HepG2 (cell line): ENCODE data around the gene ACKR4. TPM values are rescaled to one million over a fixed set of nuclear protein-coding genes. Genes with fewer than 3 reads are reported as not detected.

Experiments
- ATAC-seq: fragments of 200-7000 bp; cut with Tn5 transposase; 3 replicates; pipeline ENCODE4 v1.9.1; 2020; ENCODE audit warnings: mild to moderate bottlenecking, moderate library complexity
- BruUV-seq: library from RNA; stranded (reverse); fragments of 400-500 nt; replicated peaks from 2 replicates; lab custom pipeline; 2021; lab: Mats Ljungman, UMichigan
- CTCF ChIA-PET: fragments of 300-600 bp; formaldehyde crosslinking; extraction: SDS; loops from one replicate; lab custom pipeline; 2021; ENCODE audit warnings: low total read pairs, inconsistent platforms, low intra/inter-chr PET ratio; lab: Yijun Ruan, JAX
- POLR2A ChIA-PET: fragments of 350-600 bp; sonication (Branson Sonifier 250); formaldehyde crosslinking; loops from one replicate; lab custom pipeline; 2020; ENCODE audit warnings: antibody characterized with exemption, inconsistent platforms; lab: Yijun Ruan, JAX
- DNase-seq: peaks from one replicate; pipeline ENCODE4 v3.0.0-alpha.2; 2015; ENCODE audit warnings: low spot score
- FAIRE-seq: peaks from 3 replicates; lab custom pipeline; 2011; peaks lifted over from hg19 to GRCh38; lab: Jason Lieb, UNC
- H2AFZ ChIP-seq: one replicate; pipeline ENCODE4 v1.6.1; 2011; ENCODE audit warnings: low read length, inconsistent platforms
- H3K27ac ChIP-seq: fragments of 300-600 bp; 3 replicates; pipeline ENCODE4 v1.8.0; 2011; ENCODE audit warnings: mixed run types, mild to moderate bottlenecking, mixed read lengths, low read length, inconsistent platforms; ENCODE audit not compliant: insufficient read depth; ENCODE audit errors: extremely low read length
- H3K27me3 ChIP-seq, 2 experiments: fragments of 200-600 bp in 1 of 2; 2 replicates in 1 of 2; 3 replicates in 1 of 2; pipeline versions ENCODE4 v1.6.0 to v1.8.0; 2011; ENCODE audit warnings: low read length in 2 of 2, mild to moderate bottlenecking in 2 of 2, moderate library complexity in 2 of 2, inconsistent platforms in 1 of 2; ENCODE audit not compliant: insufficient read depth in 2 of 2, control insufficient read depth in 1 of 2
- H3K36me3 ChIP-seq, 2 experiments: fragments of 200-600 bp in 1 of 2; replicated peaks in 1 of 2; 2 replicates in 1 of 2; 3 replicates in 1 of 2; pipeline versions ENCODE4 v1.5.1 to v1.8.0; 2011; ENCODE audit warnings: low read length in 2 of 2, inconsistent platforms in 1 of 2; ENCODE audit not compliant: insufficient read depth in 2 of 2, control insufficient read depth in 1 of 2
- H3K4me1 ChIP-seq: 2 replicates; pipeline ENCODE4 v1.5.1; 2012; ENCODE audit warnings: low read length, inconsistent platforms; ENCODE audit not compliant: insufficient read depth
- H3K4me2 ChIP-seq: 2 replicates; pipeline ENCODE4 v1.6.0; 2011; ENCODE audit warnings: low read depth, low read length, inconsistent platforms
- H3K4me3 ChIP-seq, 3 experiments: fragments of 200-600 bp in 1 of 3; sonication (generic), shearing (Covaris generic) in 1 of 3; replicated peaks in 1 of 3; 2 replicates each; pipeline ENCODE4 v1.5.1; 2011 to 2016; ENCODE audit warnings: low read length in 3 of 3, inconsistent platforms in 2 of 3, low read depth in 2 of 3, mild to moderate bottlenecking in 2 of 3, control low read depth in 1 of 3, mixed read lengths in 1 of 3; ENCODE audit not compliant: insufficient read depth in 1 of 3
- H3K79me2 ChIP-seq: one replicate; pipeline ENCODE4 v1.6.1; 2011; ENCODE audit warnings: low read length, inconsistent platforms; ENCODE audit not compliant: insufficient read depth
- H3K9ac ChIP-seq: 2 replicates; pipeline ENCODE4 v1.6.0; 2011; ENCODE audit warnings: mild to moderate bottlenecking, low read depth, low read length, inconsistent platforms; ENCODE audit not compliant: insufficient read depth
- H3K9me3 ChIP-seq: 2 replicates; pipeline ENCODE4 v1.5.1; 2012; ENCODE audit warnings: mild to moderate bottlenecking, low read length
- H4K20me1 ChIP-seq: 2 replicates; pipeline ENCODE4 v1.6.0; 2011; ENCODE audit warnings: inconsistent platforms, mild to moderate bottlenecking, low read length, moderate library complexity; ENCODE audit not compliant: insufficient read depth
- GFI1 ChIP-seq: sonication (generic); formaldehyde crosslinking; IDR thresholded peaks from 2 replicates; pipeline ENCODE4 v1.5.0; 2020; ENCODE audit warnings: missing genetic modification reagents, mild to moderate bottlenecking, borderline replicate concordance
- NCOA1 ChIP-seq: sonication (generic); formaldehyde crosslinking; IDR thresholded peaks from 2 replicates; pipeline ENCODE4 v1.9.0; 2021; ENCODE audit warnings: missing genetic modification reagents
- NFAT5 ChIP-seq: sonication (generic); formaldehyde crosslinking; IDR thresholded peaks from 2 replicates; pipeline ENCODE4 v1.4.0; 2020; ENCODE audit warnings: missing genetic modification reagents
- ZBTB40 ChIP-seq, 2 experiments: fragments of 450-650 bp in 1 of 2; sonication (generic) in 1 of 2; formaldehyde crosslinking in 1 of 2; IDR thresholded peaks; 2 replicates each; pipeline versions ENCODE4 v1.6.1 to v1.8.0; 2016 to 2022; ENCODE audit warnings: antibody characterized with exemption in 1 of 2, mild to moderate bottlenecking in 1 of 2, missing genetic modification reagents in 1 of 2
- ZBTB42 ChIP-seq: sonication (generic); formaldehyde crosslinking; IDR thresholded peaks from 2 replicates; pipeline ENCODE4 v1.5.0; 2020; ENCODE audit warnings: mild to moderate bottlenecking, missing genetic modification reagents
- ZNF383 ChIP-seq: sonication (generic); formaldehyde crosslinking; IDR thresholded peaks from 2 replicates; pipeline ENCODE4 v1.4.0; 2020; ENCODE audit warnings: missing genetic modification reagents, mild to moderate bottlenecking, borderline replicate concordance
- ZNF557 ChIP-seq: sonication (generic); formaldehyde crosslinking; IDR thresholded peaks from 2 replicates; pipeline ENCODE4 v1.4.0; 2020; ENCODE audit warnings: missing genetic modification reagents
- ZNF572 ChIP-seq: sonication (generic); formaldehyde crosslinking; IDR thresholded peaks from 2 replicates; pipeline ENCODE4 v1.5.1; 2020; ENCODE audit warnings: mild to moderate bottlenecking, missing genetic modification reagents
- ZNF839 ChIP-seq: sonication (generic); formaldehyde crosslinking; IDR thresholded peaks from 2 replicates; pipeline ENCODE4 v1.4.0; 2020; ENCODE audit warnings: missing genetic modification reagents, mild to moderate bottlenecking, borderline replicate concordance
- in situ Hi-C: cut with HindIII; loops from 2 replicates; pipeline ENCODE4 v1.10.0; 2017; ENCODE audit warnings: low pct_unique_long_range_greater_than_20kb; ENCODE audit not compliant: extremely low pct_ligation_motif_present
- intact Hi-C: fragments of 100-400 bp; cut with micrococcal nuclease; formaldehyde crosslinking; loops from one replicate; pipeline ENCODE4 v1.10.0; 2022; ENCODE audit not compliant: unreplicated experiment
- polyA plus RNA-seq, 8 experiments: library from polyadenylated mRNA; depleted of rRNA in 3 of 8; stranded (reverse) in 7 of 8; unstranded in 1 of 8; fragments of >200 nt; fragmentation: Illumina TruSeq in 4 of 8; extraction: Trizol in 4 of 8; gene quantifications; 2 replicates each; pipeline versions ENCODE4 v1.2.1 to v1.2.3, GENCODE V29; 2011 to 2016; ENCODE audit warnings: low read depth in 4 of 8, missing spikeins in 1 of 8, mixed read lengths in 1 of 8; ENCODE audit not compliant: insufficient read depth in 1 of 8
- total RNA-seq, 5 experiments: library from RNA; depleted of rRNA; stranded (reverse); fragments of >200 nt; fragmentation: Illumina TruSeq; extraction: Trizol; gene quantifications; 2 replicates each; pipeline ENCODE4 v1.2.3, GENCODE V29; 2016; ENCODE audit warnings: low read depth in 1 of 5

The ACKR4 gene
- total and polyA plus RNA-seq, 2 of the 13 experiments (the other 11 are each of a cell fraction or from before 2014, with no cell fraction given), result 0.16 TPM; not detected in 1

GRCh38 chr3:132637590-132637989, 40.5 kb downstream of the ACKR4 start (continued):
- TF ChIP-seq ZBTB40 (IDR thresholded peaks at IDR 0.05), result no peak
- TF ChIP-seq ZBTB40 (CRISPR knock-in tag; IDR thresholded peaks at IDR 0.05), result no peak
- no peak for TF ChIP-seq ZNF383

GRCh38 chr3:132638706-132639105, 41.6 kb downstream of the ACKR4 start:
- Histone ChIP-seq H3K36me3 (peaks cover 3 to 14% of the 10 kb centered on the region in 2 experiments; a peak in 2 of 5 replicates), H4K20me1 (no peaks in the 10 kb centered on the region; the same call in 1 of the 2 replicates), H3K27me3 (no peaks in the 10 kb centered on the region), H2AFZ (no peak overlapping the region), H3K4me1 (no peaks in the 10 kb centered on the region), H3K79me2 (no peaks in the 10 kb centered on the region), H3K27ac (no peak overlapping the region), H3K4me3 (no peak overlapping the region), H3K9me3 (no peaks in the 10 kb centered on the region), H3K9ac (no peak overlapping the region), H3K4me2 (no peak overlapping the region)
- FAIRE-seq (no peak), ATAC-seq (no peak), DNase-seq (no peak)
- BruUV-seq, result no TSS peak
- no peak for TF ChIP-seq NFAT5 (CRISPR knock-in tag)
- no peak for TF ChIP-seq ZBTB42 (CRISPR knock-in tag)
- no peak for TF ChIP-seq NCOA1
- TF ChIP-seq GFI1 (CRISPR knock-in tag), result no peak
- TF ChIP-seq ZNF557 (CRISPR knock-in tag), result no peak
- no peak for TF ChIP-seq ZNF839 (CRISPR knock-in tag)
- TF ChIP-seq ZNF572 (CRISPR knock-in tag), result no peak
- in situ Hi-C loops (loop anchor here (5.0 kb wide), 1 partner anchor 101 kb away; no protein-coding TSS in a partner anchor), intact Hi-C loops (no loop called here)
- CTCF ChIA-PET, result no interaction called here
- POLR2A ChIA-PET, result no interaction called here
